Measurements from ENCODE around the gene FBXO48.

Gene FBXO48

GRCh38 chr2:68412127-68412819 is 54.8 kb downstream of the FBXO48 start:
- no peak for DNase-seq (ENCODE audit: low read depth)

- DNase-seq (ENCODE audit: low read depth): no peak
Measured at GRCh38 chr2:68411397-68412126, 55.5 kb downstream of the FBXO48 start.

All from activated gamma-delta T cell treated with anti-CD3 and anti-CD28 coated beads, Interleukin-2, amount 50 U/mL, for 16 hours (primary cell).